B cell (primary cell): ENCODE results near the gene ING3. TPM values are rescaled to one million over a fixed set of nuclear protein-coding genes. Genes with fewer than 3 reads are reported as not detected.

Source experiments
- ATAC-seq: fragments of 200-7000 bp; cut with Tn5 transposase; one replicate; pipeline ENCODE4 v1.10.0; 2021; ENCODE audit warnings: low read depth, mild to moderate bottlenecking, moderate number of reproducible peaks, moderate library complexity
- CTCF ChIA-PET: fragments of 350-600 bp; sonication (Branson Sonifier 250); formaldehyde crosslinking; loops from one replicate; lab custom pipeline; 2021; ENCODE audit warnings: antibody characterized with exemption, inconsistent platforms; lab: Charles Lee
- POLR2A ChIA-PET: fragments of 350-600 bp; sonication (Branson Sonifier 250); formaldehyde crosslinking; loops from one replicate; lab custom pipeline; 2021; ENCODE audit warnings: antibody characterized with exemption; lab: Charles Lee
- DNase-seq: peaks from one replicate; pipeline ENCODE4 v3.0.0; 2013
- H2AFZ ChIP-seq: 2 replicates; pipeline ENCODE4 v1.6.1; 2012; ENCODE audit warnings: mild to moderate bottlenecking, low read depth, low read length; ENCODE audit not compliant: insufficient read depth, poor library complexity, severe bottlenecking
- H3K27ac ChIP-seq, 2 donors: 1 replicate in 1 of 2; 2 replicates in 1 of 2; pipeline ENCODE4 v1.5.1; 2012 to 2013; ENCODE audit warnings: low read length in 2 of 2, mild to moderate bottlenecking in 2 of 2, moderate library complexity in 1 of 2
- H3K27me3 ChIP-seq, 4 experiments: fragments of 200-600 bp in 1 of 4; sonication (generic) in 1 of 4; replicated peaks in 1 of 4; 1 replicate in 2 of 4; 2 replicates in 2 of 4; pipeline versions ENCODE4 v1.6.1 to v1.7.0; 2013 to 2016; ENCODE audit warnings: low read length in 3 of 4, mild to moderate bottlenecking in 2 of 4, mixed read lengths in 1 of 4, moderate library complexity in 1 of 4; ENCODE audit not compliant: insufficient read depth in 4 of 4, control insufficient read depth in 3 of 4; ENCODE audit errors: control extremely low read depth in 1 of 4
- H3K36me3 ChIP-seq, 2 experiments: replicated peaks in 1 of 2; 1 replicate in 1 of 2; 2 replicates in 1 of 2; pipeline versions ENCODE4 v1.6.1 to v1.7.1; 2013; ENCODE audit warnings: low read length in 1 of 2; ENCODE audit not compliant: insufficient read depth in 2 of 2, control insufficient read depth in 1 of 2; ENCODE audit errors: control extremely low read depth in 1 of 2, extremely low read depth in 1 of 2
- H3K4me1 ChIP-seq, 2 donors: fragments of 200-600 bp in 1 of 2; sonication (generic) in 1 of 2; 1 replicate in 1 of 2; 2 replicates in 1 of 2; pipeline versions ENCODE4 v1.5.1 to v1.6.1; 2013 to 2017; ENCODE audit warnings: low read length in 2 of 2; ENCODE audit not compliant: control insufficient read depth in 2 of 2, insufficient read depth in 2 of 2
- H3K4me2 ChIP-seq: replicated peaks from 2 replicates; pipeline ENCODE3; 2012; ENCODE audit warnings: mild to moderate bottlenecking, low read depth, low read length; ENCODE audit not compliant: poor library complexity, severe bottlenecking
- H3K4me3 ChIP-seq, 5 experiments: fragments of 200-600 bp in 1 of 5; sonication (generic) in 1 of 5; 1 replicate in 3 of 5; 2 replicates in 2 of 5; pipeline versions ENCODE4 v1.5.1 to v1.7.0; 2011 to 2016; ENCODE audit warnings: low read length in 4 of 5, mild to moderate bottlenecking in 4 of 5, low read depth in 2 of 5, control low read depth in 1 of 5, moderate library complexity in 1 of 5; ENCODE audit not compliant: insufficient read depth in 1 of 5; ENCODE audit errors: control extremely low read depth in 1 of 5, extremely low read depth in 1 of 5
- H3K79me2 ChIP-seq: fragments of 200-600 bp; sonication (generic); one replicate; pipeline ENCODE4 v1.6.0; 2016; ENCODE audit warnings: low read length; ENCODE audit not compliant: control insufficient read depth, insufficient read depth
- H3K9ac ChIP-seq: fragments of 200-600 bp; sonication (generic); 2 replicates; pipeline ENCODE4 v1.6.1; 2017; ENCODE audit warnings: mild to moderate bottlenecking, low read length, moderate library complexity
- H3K9me3 ChIP-seq, 3 donors: one replicate each; pipeline versions ENCODE4 v1.6.1 to v1.7.1; 2013; ENCODE audit warnings: low read length in 2 of 3; ENCODE audit not compliant: control insufficient read depth in 2 of 3, insufficient read depth in 1 of 3; ENCODE audit errors: control extremely low read depth in 1 of 3
- H4K20me1 ChIP-seq: 2 replicates; pipeline ENCODE4 v1.6.0; 2012; ENCODE audit warnings: mild to moderate bottlenecking, low read length; ENCODE audit not compliant: insufficient read depth, control insufficient read depth, poor library complexity, severe bottlenecking
- H3K27ac Mint-ChIP-seq: one replicate; pipeline ENCODE4 v1.8.0; 2021; ENCODE audit warnings: mixed read lengths
- H3K27me3 Mint-ChIP-seq: one replicate; pipeline ENCODE4 v1.8.0; 2021; ENCODE audit warnings: mixed read lengths
- H3K4me1 Mint-ChIP-seq: one replicate; pipeline ENCODE4 v1.8.0; 2021; ENCODE audit warnings: mixed read lengths
- H3K4me3 Mint-ChIP-seq: one replicate; pipeline ENCODE4 v1.8.0; 2021; ENCODE audit warnings: mixed read lengths
- H3K9me3 Mint-ChIP-seq: one replicate; pipeline ENCODE4 v1.8.0; 2022; ENCODE audit warnings: mixed read lengths; ENCODE audit not compliant: insufficient read depth
- EZH2 ChIP-seq: IDR thresholded peaks from 2 replicates; pipeline ENCODE4 v1.6.1; 2012; ENCODE audit warnings: borderline replicate concordance, low read depth, mild to moderate bottlenecking, moderate library complexity, low read length; ENCODE audit not compliant: insufficient read depth, poor library complexity, severe bottlenecking
- WGBS: methylation state at CpG from one replicate; pipeline ENCODE4 v1.1.5; 2013; ENCODE audit warnings: missing lambda C conversion rate; ENCODE audit not compliant: insufficient coverage; 5-methylcytosine and 5-hydroxymethylcytosine counted together
- intact Hi-C: fragments of 100-400 bp; cut with micrococcal nuclease; formaldehyde crosslinking; loops from one replicate; pipeline ENCODE4 v1.10.0; 2022
- polyA plus RNA-seq: library from polyadenylated mRNA; depleted of rRNA; stranded (reverse); fragments of >200 nt; gene quantifications from 2 replicates; pipeline ENCODE4 v1.2.3, GENCODE V29; 2012
- total RNA-seq, 2 donors: library from RNA; stranded (reverse); fragments of 120-200 nt in 1 of 2; gene quantifications; 1 replicate in 1 of 2; 2 replicates in 1 of 2; pipeline versions ENCODE4 v1.2.3 to v1.2.4, GENCODE V29; 2013 to 2022
- TF ChIP-seq, protein P1 (sequence below): fragments of 200-600 bp; IDR thresholded peaks from one replicate; pipeline ENCODE4 v1.8.0; 2022; ENCODE audit warnings: antibody characterized with exemption, mild to moderate bottlenecking

ING3 gene
- total and polyA plus RNA-seq, 2 donors (not counting 1 experiment from before 2014, with no cell fraction given): 29.5 to 38.0 TPM

DNA sequence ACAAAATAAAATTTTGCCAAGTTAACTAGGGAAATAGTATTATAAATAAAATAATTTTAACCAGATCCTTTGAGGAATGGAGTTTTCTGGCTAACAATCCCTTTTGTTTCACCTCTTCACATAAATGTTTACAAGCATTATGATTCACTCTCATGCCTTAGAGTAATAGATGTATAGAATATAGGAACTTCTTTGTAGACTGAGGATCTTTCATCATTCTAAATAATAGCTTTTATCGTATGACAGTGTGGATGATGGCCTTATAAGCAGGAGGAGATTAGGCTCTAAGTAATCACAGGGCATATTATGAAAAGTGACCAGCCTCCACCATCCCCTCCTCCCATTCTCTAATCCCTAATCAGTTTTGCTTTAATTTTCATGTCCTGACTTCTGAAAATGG lies 13.5 kb downstream of the ING3 start:
- Histone ChIP-seq H3K36me3 (peaks cover 12 to 38% of the 10 kb centered on the region in 2 experiments), H3K79me2 (peaks cover 24% of the 10 kb centered on the region), H4K20me1 (peaks cover 24% of the 10 kb centered on the region), H3K4me3 (no peak overlapping the region), H3K4me2 (no peak overlapping the region), H3K9ac (no peak overlapping the region), H3K4me1 (peaks cover 0 to 6% of the 10 kb centered on the region in 2 donors), H3K27ac (no peak overlapping the region), H2AFZ (no peak overlapping the region), H3K27me3 (no peaks in the 10 kb centered on the region), H3K9me3 (no peaks in the 10 kb centered on the region)
- H3K4me3 Mint-ChIP-seq: no peak overlapping the region
- TF ChIP-seq, protein P1, sequence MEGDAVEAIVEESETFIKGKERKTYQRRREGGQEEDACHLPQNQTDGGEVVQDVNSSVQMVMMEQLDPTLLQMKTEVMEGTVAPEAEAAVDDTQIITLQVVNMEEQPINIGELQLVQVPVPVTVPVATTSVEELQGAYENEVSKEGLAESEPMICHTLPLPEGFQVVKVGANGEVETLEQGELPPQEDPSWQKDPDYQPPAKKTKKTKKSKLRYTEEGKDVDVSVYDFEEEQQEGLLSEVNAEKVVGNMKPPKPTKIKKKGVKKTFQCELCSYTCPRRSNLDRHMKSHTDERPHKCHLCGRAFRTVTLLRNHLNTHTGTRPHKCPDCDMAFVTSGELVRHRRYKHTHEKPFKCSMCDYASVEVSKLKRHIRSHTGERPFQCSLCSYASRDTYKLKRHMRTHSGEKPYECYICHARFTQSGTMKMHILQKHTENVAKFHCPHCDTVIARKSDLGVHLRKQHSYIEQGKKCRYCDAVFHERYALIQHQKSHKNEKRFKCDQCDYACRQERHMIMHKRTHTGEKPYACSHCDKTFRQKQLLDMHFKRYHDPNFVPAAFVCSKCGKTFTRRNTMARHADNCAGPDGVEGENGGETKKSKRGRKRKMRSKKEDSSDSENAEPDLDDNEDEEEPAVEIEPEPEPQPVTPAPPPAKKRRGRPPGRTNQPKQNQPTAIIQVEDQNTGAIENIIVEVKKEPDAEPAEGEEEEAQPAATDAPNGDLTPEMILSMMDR: no peak
- no peak for TF ChIP-seq EZH2
- H3K27ac Mint-ChIP-seq: no peak overlapping the region
- WGBS: no CpG with 5 or more reads among the region's 1 CpG
- no peaks in the 10 kb centered on the region for H3K9me3 Mint-ChIP-seq
- H3K4me1 Mint-ChIP-seq: peaks cover 14% of the 10 kb centered on the region
- ChIA-PET POLR2A (no interaction called here), CTCF (no interaction called here)
- no peak for DNase-seq
- intact Hi-C loops: no loop called here
- no peak for ATAC-seq
- H3K27me3 Mint-ChIP-seq: no peaks in the 10 kb centered on the region

DNA sequence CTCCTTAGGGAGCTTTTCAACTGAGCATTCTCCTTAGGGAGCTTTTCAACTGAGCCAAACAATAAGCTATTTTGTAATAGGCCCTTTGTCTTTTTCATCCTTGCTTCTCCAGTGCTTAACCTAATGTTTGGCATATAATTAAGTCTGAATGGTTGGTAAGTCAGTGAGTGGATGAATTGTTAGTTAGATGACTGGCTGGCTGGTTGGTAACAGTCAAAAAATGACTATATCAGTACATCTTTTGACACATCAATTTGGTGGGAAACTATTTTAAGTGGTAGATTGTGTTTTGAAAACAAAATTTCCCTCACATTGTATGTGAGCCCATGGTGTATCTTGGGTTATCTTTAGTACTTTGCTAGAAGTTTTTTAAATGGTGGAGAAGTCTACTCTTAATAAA lies 16.4 kb downstream of the ING3 start:
- peaks cover 20% of the 10 kb centered on the region for H4K20me1 ChIP-seq
- H3K4me1 Mint-ChIP-seq: peaks cover 4% of the 10 kb centered on the region
- intact Hi-C loops: no loop called here
- no peak for DNase-seq
- peaks cover 16 to 54% of the 10 kb centered on the region in 2 experiments for H3K36me3 ChIP-seq
- no peaks in the 10 kb centered on the region for H3K9me3 ChIP-seq
- H3K4me2 ChIP-seq: no peak overlapping the region
- POLR2A ChIA-PET: no interaction called here
- H3K4me3 ChIP-seq: no peak overlapping the region
- H3K79me2 ChIP-seq: peaks cover 15% of the 10 kb centered on the region
- no peak overlapping the region for H3K27ac Mint-ChIP-seq
- no peaks in the 10 kb centered on the region for H3K27me3 Mint-ChIP-seq
- H3K27me3 ChIP-seq: no peaks in the 10 kb centered on the region
- TF ChIP-seq, protein P1: no peak
- no peak for TF ChIP-seq EZH2
- H3K4me3 Mint-ChIP-seq: no peak overlapping the region
- no peak for ATAC-seq
- no peak overlapping the region for H2AFZ ChIP-seq
- H3K9ac ChIP-seq: no peak overlapping the region
- peaks cover 0 to 2% of the 10 kb centered on the region in 2 donors for H3K4me1 ChIP-seq
- H3K27ac ChIP-seq: no peak overlapping the region
- CTCF ChIA-PET: interaction anchor here (0.6 kb wide), 1 partner anchor 11 kb away, joined by 3 read pairs; no protein-coding TSS in a partner anchor
- no peaks in the 10 kb centered on the region for H3K9me3 Mint-ChIP-seq
